Measurements from ENCODE around the gene NUP98. TPM values are rescaled to one million over a fixed set of nuclear protein-coding genes. Genes with fewer than 3 reads are reported as not detected.
A peak's percentile ranks its signal among the peaks of the same experiment; 100 is the strongest.

Gene NUP98
- total and polyA plus RNA-seq, 2 of the 13 experiments (the other 11 are each of a cell fraction or from before 2014, with no cell fraction given), result 76.6 to 85.3 TPM

- no peak for FAIRE-seq
- WGBS (ENCODE audit: low lambda C conversion rate), result 94% methylated on average over 23 of the region's 30 CpGs
- Histone ChIP-seq H4K20me1 (ENCODE audit: insufficient read depth, low read length) (peaks cover 3% of the 10 kb centered on the region; the same call in 1 of the 2 replicates), H3K27ac (ENCODE audit: extremely low read length, insufficient read depth, low read length) (no peak overlapping the region), H3K4me2 (ENCODE audit: low read depth, low read length) (no peak overlapping the region), H3K27me3 (ENCODE audit: control insufficient read depth in 1 of 2, insufficient read depth in 2 of 2, low read length in 2 of 2) (no peaks in the 10 kb centered on the region), H3K36me3 (replicated peaks in 1 of 2; ENCODE audit: control insufficient read depth in 1 of 2, insufficient read depth in 2 of 2, low read length in 2 of 2) (peaks cover 7 to 32% of the 10 kb centered on the region in 2 experiments; a peak in 4 of 5 replicates), H3K9ac (ENCODE audit: insufficient read depth, low read depth, low read length) (no peak overlapping the region), H3K79me2 (ENCODE audit: insufficient read depth, low read length) (no peaks in the 10 kb centered on the region), H3K4me1 (ENCODE audit: insufficient read depth, low read length) (no peaks in the 10 kb centered on the region), H3K4me3 (replicated peaks in 1 of 3; ENCODE audit: insufficient read depth in 1 of 3, low read depth in 2 of 3, low read length in 3 of 3) (no peak overlapping the region), H2AFZ (ENCODE audit: low read length) (no peak overlapping the region), H3K9me3 (ENCODE audit: low read length) (no peaks in the 10 kb centered on the region)
- no peak for DNase-seq (ENCODE audit: low spot score)
- ChIA-PET POLR2A (no interaction called here), CTCF (ENCODE audit: low intra/inter-chr PET ratio, low total read pairs) (interaction anchor here (0.8 to 2.5 kb wide), 2 partner anchors 18 to 249 kb away, joined by 4 to 15 read pairs; no protein-coding TSS in a partner anchor)
- no TSS peak for BruUV-seq (replicated peaks)
- no peak for ATAC-seq
- intact Hi-C loops (cut with micrococcal nuclease; ENCODE audit: unreplicated experiment) (loop anchor here (1.0 kb wide), 2 partner anchors 17 to 248 kb away; no protein-coding TSS in a partner anchor), in situ Hi-C loops (cut with HindIII; ENCODE audit: extremely low pct_ligation_motif_present, low pct_unique_long_range_greater_than_20kb) (no loop called here)
- 0 out of 2 replicates have a peak, but pooled peaks have one; percentile 13 for TF ChIP-seq ZC3H13 (CRISPR knock-in tag; IDR thresholded peaks at IDR 0.05)
- TF ChIP-seq, protein P1, sequence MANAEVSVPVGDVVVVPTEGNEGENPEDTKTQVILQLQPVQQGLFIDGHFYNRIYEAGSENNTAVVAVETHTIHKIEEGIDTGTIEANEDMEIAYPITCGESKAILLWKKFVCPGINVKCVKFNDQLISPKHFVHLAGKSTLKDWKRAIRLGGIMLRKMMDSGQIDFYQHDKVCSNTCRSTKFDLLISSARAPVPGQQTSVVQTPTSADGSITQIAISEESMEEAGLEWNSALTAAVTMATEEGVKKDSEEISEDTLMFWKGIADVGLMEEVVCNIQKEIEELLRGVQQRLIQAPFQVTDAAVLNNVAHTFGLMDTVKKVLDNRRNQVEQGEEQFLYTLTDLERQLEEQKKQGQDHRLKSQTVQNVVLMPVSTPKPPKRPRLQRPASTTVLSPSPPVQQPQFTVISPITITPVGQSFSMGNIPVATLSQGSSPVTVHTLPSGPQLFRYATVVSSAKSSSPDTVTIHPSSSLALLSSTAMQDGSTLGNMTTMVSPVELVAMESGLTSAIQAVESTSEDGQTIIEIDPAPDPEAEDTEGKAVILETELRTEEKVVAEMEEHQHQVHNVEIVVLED (CRISPR knock-in tag; IDR thresholded peaks at IDR 0.05; ENCODE audit: borderline replicate concordance), result no peak
- no peak for TF ChIP-seq ARNT2 (CRISPR knock-in tag; IDR thresholded peaks at IDR 0.05; ENCODE audit: low read depth)
- peak; percentile 37 for TF ChIP-seq AGO2 (optimal IDR thresholded peaks at IDR 0.05; ENCODE audit: low read depth, low read length)
These were observed 26.6 kb upstream of the NUP98 start for GRCh38 chr11:3823762-3824506.

DNA sequence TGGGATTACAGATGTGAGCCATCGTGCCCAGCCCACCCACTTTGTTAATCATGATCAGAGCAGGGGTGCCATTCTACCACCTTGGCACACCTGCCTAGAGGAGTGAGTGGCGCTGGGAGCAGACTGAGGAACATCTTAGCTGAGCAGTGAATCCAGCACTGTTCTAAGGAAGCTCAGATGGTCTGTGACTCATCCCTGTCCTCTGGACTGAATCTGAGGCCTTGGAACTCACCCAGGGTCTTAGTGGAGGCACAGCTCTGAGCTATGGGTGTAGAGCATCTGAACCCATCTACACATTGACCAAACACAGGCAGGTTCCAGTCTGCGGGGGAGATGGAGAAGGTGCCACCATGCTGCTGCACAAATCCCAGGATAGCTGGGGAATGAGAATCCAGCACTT lies 25.9 kb upstream of the NUP98 start:
- no peak for FAIRE-seq
- no peak for DNase-seq (ENCODE audit: low spot score)
- peaks cover 3% of the 10 kb centered on the region; the same call in 1 of the 2 replicates for H4K20me1 ChIP-seq (ENCODE audit: insufficient read depth, low read length)
- ChIA-PET POLR2A (no interaction called here), CTCF (ENCODE audit: low intra/inter-chr PET ratio, low total read pairs) (no interaction called here)
- H3K4me3 ChIP-seq (replicated peaks in 1 of 3; ENCODE audit: insufficient read depth in 1 of 3, low read depth in 2 of 3, low read length in 3 of 3), result no peak overlapping the region
- WGBS (ENCODE audit: low lambda C conversion rate), result 94% methylated on average over 3 of the region's 3 CpGs
- H2AFZ ChIP-seq (ENCODE audit: low read length), result no peak overlapping the region
- no peaks in the 10 kb centered on the region for H3K27me3 ChIP-seq (ENCODE audit: control insufficient read depth in 1 of 2, insufficient read depth in 2 of 2, low read length in 2 of 2)
- no peaks in the 10 kb centered on the region for H3K79me2 ChIP-seq (ENCODE audit: insufficient read depth, low read length)
- H3K4me2 ChIP-seq (ENCODE audit: low read depth, low read length), result no peak overlapping the region
- no peak for ATAC-seq
- H3K9me3 ChIP-seq (ENCODE audit: low read length), result no peaks in the 10 kb centered on the region
- intact Hi-C loops (cut with micrococcal nuclease; ENCODE audit: unreplicated experiment), result no loop called here
- H3K27ac ChIP-seq (ENCODE audit: extremely low read length, insufficient read depth, low read length), result no peak overlapping the region
- in situ Hi-C loops (cut with HindIII; ENCODE audit: extremely low pct_ligation_motif_present, low pct_unique_long_range_greater_than_20kb), result no loop called here
- H3K36me3 ChIP-seq (replicated peaks in 1 of 2; ENCODE audit: control insufficient read depth in 1 of 2, insufficient read depth in 2 of 2, low read length in 2 of 2), result peaks cover 7 to 32% of the 10 kb centered on the region in 2 experiments; a peak in 4 of 5 replicates
- no peaks in the 10 kb centered on the region for H3K4me1 ChIP-seq (ENCODE audit: insufficient read depth, low read length)
- no peak overlapping the region for H3K9ac ChIP-seq (ENCODE audit: insufficient read depth, low read depth, low read length)
- no TSS peak for BruUV-seq (replicated peaks)
- TF ChIP-seq, protein P2, sequence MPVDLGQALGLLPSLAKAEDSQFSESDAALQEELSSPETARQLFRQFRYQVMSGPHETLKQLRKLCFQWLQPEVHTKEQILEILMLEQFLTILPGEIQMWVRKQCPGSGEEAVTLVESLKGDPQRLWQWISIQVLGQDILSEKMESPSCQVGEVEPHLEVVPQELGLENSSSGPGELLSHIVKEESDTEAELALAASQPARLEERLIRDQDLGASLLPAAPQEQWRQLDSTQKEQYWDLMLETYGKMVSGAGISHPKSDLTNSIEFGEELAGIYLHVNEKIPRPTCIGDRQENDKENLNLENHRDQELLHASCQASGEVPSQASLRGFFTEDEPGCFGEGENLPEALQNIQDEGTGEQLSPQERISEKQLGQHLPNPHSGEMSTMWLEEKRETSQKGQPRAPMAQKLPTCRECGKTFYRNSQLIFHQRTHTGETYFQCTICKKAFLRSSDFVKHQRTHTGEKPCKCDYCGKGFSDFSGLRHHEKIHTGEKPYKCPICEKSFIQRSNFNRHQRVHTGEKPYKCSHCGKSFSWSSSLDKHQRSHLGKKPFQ (CRISPR knock-in tag; IDR thresholded peaks at IDR 0.05; ENCODE audit: insufficient replicate concordance), result no peak
- no peak for TF ChIP-seq THAP8 (CRISPR knock-in tag; IDR thresholded peaks at IDR 0.05; ENCODE audit: borderline replicate concordance)
- TF ChIP-seq FOXA1 (IDR thresholded peaks at IDR 0.05), result no peak
- TF ChIP-seq FOXA1 (CRISPR knock-in tag; IDR thresholded peaks at IDR 0.05), result no peak
- TF ChIP-seq, protein P3, sequence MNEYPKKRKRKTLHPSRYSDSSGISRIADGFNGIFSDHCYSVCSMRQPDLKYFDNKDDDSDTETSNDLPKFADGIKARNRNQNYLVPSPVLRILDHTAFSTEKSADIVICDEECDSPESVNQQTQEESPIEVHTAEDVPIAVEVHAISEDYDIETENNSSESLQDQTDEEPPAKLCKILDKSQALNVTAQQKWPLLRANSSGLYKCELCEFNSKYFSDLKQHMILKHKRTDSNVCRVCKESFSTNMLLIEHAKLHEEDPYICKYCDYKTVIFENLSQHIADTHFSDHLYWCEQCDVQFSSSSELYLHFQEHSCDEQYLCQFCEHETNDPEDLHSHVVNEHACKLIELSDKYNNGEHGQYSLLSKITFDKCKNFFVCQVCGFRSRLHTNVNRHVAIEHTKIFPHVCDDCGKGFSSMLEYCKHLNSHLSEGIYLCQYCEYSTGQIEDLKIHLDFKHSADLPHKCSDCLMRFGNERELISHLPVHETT (CRISPR knock-in tag; conservative IDR thresholded peaks at IDR 0.05), result no peak
- no peak for TF ChIP-seq IRX3 (CRISPR knock-in tag; IDR thresholded peaks at IDR 0.05; ENCODE audit: borderline replicate concordance, low read depth)
